HG02852 (cell line): ENCODE results near the gene NLGN1.
"Not testable (repeated sequence)": the region's sequence is repeated elsewhere in the genome, so short reads cannot be mapped to it uniquely, and the experiment has no call there.

Source experiments
- ATAC-seq: cut with Tn5 transposase; IDR thresholded peaks from one replicate; pipeline ENCODE4 v1.9.1; 2021; ENCODE audit warnings: mild to moderate bottlenecking, moderate library complexity; ENCODE audit not compliant: unreplicated experiment

NLGN1 gene

DNA sequence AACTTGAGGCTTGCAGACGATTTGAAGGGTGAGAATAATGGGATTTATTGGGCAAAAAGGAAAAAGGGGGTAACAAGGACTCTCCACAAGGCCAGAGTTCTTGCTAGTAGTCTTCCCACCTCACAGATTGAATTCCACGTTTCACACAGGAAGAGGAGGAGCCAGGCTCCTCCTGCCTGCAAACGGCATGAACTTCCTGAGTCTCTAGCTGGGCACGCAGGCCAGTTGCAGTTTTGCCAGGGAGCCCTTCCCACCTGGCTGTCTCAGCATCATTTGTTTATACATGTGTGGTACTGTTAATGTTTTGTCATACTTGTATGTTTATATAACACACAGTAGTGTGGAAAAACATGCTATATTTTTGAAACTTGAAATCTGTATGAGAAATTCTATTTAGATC is 155.0 kb downstream of the NLGN1 start:
- ATAC-seq = no peak

DNA sequence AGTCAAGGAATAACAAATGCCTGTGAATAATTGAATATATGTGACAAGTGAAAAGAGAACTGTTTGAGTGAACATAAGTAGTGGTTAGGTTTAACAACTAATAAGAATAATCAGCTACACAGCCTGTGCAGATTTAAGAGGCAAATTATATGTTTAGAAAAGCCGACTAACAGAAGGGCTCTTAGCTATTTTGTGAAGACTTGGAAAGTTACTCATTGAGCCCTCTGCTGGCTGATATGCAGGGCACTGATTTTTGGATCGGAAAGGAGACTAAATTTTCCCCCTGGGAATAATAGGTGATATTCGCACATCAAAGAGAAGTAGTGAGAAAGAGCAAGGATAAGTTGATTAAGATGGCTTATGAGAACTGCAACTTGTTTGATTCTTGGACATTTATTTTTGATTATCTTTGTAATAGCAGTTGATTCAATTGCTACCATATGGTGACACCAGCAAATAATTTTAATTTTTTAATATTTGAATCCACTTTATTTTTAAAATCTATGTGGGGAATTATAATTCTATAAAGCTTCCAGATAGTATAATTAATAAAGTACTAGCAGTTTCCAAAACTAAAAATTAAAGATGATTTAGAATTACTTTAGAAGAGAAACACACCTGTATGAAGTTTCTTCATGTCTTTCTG is 156.2 kb downstream of the NLGN1 start:
- no peak for ATAC-seq

DNA sequence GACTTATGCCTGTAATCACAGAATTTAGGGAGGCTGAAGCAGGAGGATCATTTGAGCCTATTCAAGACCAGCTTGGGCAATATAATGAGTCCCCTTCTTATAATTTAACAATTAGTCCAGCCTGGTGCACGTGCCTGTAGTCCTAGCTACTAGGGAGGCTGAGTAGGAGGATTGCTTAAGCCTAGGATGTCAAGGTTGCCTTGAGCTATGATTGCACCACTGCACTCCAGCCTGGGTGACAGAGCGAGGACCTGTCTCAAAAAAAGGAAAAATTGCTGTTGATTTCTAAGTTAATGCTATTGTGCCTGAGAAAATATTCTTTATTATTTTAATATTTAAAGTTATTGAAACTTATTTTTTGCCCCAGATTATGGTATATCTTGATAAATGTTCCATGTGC is 159.0 kb downstream of the NLGN1 start:
- no peak for ATAC-seq

DNA sequence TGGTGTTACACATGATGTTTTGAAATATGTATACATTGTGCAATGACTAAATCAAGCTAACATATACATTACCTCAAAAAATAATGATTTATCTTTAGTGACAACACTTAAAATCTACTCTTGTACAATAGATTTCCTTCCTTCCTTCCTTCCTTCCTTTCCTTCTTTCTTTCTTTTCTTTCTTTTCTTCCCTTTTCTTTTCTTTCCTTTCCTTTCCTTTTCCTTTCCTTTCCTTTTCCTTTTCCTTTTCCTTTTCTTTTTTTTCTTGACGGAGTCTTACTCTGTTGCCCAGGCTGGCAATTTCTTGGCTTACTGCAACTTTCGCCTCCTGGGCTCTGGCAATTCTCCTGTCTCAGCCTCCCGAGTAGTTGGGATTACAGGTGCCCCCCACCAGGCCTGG is 170.5 kb downstream of the NLGN1 start:
- ATAC-seq = no peak

DNA sequence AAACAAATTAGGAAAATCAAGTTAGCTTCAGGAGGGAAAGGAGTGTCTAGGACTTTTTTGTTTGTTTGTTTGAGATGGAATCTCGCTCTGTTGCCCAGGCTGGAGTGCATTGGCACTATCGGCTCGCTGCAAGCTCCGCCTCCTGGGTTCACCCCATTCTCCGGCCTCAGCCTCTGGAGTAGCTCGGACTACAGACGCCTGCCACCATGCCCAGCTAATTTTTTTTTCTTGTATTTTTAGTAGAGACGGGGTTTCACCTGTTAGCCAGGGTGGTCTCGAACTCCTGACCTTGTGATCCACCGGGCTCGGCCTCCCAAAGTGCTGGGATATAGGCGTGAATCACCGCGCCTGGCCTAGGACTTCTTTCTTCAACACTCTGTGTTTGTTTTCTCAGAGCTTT is 171.1 kb downstream of the NLGN1 start:
- no peak for ATAC-seq

DNA sequence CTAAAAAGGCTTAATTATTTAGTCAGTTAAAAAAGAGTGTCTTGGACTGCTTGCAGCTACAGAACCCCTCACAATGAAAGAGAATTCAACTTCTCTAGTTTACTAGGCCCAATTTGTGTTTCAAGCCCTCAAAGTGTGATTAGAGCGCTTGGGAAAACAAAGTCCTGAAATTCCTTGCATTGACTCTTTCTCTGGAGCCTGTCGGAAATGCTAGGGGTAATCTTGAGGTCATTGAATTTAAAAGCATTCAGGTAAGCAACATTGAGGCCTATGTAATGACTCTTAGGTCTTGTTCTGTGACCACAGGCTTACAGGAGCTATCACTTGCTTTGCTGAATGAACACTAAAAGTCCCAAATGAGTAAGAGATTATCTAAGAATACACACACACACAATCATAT is 186.0 kb downstream of the NLGN1 start:
- ATAC-seq = no peak

DNA sequence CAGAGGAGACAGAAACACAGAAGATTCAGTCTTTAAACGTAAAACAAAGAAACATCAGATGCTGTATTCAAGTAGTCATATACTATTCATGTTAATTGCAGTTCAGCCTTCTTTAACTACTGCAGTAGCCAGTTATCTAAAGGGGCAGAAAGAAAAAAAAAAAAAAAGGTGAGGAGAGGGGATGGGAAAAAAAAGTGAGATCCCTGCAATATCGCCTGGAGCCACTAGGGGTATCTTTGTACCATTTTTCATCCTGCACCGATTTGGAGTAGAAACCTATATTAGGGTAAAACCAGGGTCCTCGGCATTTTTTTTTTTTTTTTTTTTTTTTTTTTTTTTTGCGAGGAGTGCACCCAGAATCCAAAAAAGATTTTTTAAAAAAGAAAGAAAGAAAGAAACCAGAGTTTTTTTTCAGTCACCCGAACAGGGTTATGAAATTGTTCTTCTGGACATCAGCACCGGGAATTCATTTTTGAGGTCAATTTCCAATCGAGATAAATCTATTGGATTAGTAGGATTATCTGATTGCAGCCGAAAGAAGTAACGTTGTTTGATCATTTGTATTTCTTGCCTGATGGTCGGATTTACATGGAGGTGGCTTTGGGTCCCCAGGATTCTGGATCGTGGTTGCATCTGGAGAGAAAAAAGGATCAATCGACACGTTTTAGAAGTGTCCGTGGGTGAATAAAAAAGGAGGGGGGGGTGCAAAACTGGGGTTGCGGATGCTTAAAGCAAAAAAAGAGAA is 186.7 kb downstream of the NLGN1 start:
- no peak for ATAC-seq

DNA sequence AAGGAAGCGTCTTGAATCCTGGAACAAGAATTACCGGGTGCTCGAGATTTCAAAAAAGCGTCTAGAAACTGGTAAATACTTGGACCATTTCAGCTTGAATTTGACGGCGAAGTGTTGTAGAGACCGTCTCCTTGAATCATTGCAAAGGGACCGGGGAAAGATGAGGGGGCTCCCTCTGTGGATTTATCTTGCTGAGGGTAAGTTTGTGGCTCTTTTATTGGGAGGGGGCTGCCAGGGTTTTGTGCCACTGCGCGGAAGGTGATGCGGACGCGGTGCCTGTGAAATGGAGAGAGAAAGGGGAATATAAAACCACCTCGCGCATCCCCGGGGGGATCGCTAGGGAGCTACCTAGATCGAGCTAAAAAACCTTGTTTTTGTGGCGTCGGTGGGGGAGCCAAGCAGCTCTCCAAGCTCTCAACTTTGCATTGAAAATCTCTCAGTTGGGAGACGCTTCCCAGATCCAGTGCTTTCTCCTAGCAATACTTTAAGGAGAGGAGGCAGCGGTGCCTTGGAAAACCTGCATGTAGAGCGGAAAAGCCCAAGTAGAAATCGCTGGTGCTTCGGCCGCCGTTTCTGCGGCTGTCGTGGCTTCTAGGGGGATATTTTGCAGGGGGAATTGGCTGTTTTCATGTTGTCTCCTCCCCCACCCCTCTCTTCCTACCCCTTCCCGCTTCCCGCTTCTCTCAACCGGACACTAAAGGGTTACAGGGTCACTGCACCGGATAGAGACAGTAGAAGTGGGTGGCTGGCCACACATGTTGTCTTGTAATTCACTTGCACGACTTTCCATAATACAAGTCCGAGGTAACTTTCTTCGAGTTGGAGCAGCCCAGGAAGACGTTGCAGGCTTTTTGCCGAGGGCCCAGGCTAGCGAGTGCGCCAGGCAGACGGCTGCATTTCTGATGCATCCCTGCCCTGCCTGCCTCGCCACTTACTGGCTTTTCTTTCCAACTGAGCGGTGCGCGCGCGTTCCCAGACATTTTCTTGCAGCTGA is 187.6 kb downstream of the NLGN1 start:
- no peak for ATAC-seq

DNA sequence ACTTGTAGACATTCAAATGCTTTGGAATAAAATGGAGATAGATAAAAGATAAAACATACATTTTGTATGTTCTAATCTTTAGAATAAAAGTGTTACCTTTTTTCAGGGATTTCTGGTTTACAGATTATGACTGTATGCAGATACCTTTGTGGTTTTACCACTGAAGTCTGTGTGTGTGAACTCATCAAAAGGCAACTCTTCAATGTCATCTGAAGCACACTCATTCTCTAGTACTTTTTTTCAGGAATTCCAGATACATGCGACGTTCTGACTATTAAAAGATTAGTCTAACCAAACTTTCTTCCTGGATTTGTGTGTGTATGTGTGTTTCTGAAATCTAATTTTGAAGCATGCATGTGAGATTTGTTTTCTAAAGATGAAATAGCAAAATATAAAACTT is 188.6 kb downstream of the NLGN1 start:
- no peak for ATAC-seq

DNA sequence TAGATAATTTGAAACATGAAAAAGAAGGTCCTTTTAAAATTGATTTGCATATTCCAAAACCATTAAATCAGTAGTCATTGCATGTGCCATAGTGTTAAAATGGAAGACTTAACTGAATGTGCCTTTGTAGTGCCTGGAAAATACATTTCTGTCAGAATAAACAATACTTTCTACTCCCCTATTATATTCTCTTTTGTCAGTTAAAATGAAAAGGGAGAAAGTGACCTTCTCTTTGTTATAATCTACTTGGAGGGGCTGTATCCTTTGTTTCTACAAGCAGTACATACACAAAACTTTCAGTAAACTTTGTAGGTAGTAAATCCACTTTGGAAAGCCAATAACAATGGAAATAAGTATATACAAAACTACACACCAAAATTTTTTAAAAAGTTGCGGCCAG is 189.5 kb downstream of the NLGN1 start:
- ATAC-seq = no peak

DNA sequence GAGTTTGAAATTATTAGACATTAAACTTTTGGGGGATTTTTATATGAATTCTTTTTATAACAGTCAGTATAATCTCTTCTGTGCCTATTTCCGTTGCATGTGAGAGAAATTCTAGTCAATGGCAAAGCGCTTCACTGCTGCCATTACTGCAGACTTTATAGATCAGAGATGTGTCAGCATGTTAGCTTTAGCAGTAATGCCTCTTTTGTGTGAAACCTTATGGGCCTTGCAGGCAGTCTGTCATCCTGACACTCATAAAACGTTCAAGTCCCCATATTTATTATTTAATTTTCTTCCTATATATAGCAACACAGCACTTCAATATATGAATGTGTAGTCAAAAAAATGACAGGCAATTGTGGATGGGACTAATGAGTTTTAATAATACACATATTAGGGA is 191.0 kb downstream of the NLGN1 start:
- ATAC-seq = no peak

DNA sequence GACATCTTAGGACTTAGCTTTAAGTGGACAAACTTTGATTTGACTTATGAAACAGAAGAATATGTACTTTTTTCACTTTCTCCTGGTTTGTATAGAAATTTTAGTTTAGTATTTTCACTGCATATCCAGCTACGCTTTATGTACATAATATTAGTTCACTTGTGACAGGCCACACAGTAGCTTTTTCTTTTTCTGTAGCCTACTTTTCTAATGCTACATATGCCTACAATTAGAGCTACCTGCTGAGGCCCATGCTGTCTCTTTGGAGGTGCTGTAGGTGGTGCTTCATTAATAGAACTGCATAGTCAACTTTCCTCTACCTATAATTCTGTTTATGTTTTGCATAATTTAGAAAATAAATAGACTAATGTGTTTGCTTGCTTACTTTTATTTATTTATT is 191.6 kb downstream of the NLGN1 start:
- ATAC-seq = no peak

DNA sequence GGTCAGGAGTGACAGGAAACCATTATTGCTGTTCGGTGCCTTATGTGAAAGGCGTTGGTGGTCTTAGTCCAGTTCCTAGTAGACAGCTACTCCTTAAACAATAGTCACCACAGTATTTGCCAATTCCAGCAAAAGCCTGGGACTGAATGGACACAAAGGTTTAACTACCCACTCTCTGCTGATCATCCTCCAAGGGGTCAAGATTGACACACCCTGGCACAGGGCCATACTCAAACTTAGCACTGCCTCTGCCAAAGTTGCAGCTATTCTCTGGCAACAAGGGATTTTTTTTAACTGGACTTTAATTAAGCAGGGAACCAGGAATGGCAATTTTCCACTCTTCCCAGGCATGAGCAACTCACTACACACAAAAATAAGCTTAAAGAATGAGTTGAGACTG is 193.9 kb downstream of the NLGN1 start:
- ATAC-seq = no peak

DNA sequence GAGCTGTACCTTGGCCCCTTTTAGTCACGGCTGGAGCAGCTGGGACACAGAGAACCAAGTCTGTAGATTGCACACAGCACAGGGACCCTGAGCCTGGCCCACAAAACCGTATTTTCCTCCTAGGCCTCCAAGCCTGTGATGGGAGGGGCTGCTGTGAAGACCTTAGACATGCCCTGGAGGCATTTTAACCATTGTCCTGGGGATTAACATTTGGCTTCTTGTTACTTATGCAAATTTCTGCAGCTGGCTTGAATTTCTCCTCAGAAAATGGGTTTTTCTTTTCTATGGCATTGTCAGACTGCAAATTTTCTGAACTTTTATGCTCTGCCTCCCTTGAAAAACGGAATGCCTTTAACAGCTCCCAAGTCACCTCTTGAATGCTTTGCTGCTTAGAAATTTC is 197.3 kb downstream of the NLGN1 start:
- ATAC-seq = not testable (repeated sequence)

DNA sequence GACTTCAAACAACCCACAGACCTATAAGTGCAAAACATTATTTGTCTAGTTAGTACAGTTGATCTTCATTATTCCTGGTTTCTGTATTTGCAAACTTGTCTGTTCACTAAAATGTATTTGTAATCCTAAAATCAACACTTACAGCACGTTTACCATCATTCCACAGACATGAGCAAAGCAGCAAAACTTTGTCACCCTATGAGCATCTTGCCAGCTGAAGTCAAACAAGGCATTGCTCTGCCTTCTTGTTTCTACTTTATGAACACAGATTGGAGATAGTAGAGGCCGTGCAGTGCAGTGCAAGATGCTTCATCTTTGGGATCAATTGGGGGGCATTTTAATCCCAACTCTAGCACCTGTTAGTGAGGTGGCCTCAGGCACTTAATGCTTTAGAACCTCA is 202.1 kb downstream of the NLGN1 start:
- ATAC-seq = no peak

DNA sequence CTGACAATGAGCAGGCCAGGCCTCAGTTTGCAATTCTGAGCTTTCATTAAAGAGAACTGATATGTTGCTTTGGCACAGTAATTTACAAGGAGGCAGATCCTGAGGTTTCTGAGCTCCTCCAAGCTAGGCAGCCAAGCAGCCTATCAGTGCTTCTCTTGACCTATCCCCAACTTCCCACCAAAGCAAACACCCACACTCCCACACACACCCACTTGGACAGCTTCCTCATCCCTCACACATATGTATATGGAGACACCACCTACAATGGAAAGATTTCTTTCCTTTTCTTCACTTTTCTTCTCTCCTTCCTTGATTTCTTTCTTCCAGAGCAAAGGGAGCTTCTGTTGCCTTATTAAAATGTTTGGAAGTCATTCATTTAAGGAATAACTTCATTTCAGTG is 217.0 kb downstream of the NLGN1 start:
- ATAC-seq = no peak

DNA sequence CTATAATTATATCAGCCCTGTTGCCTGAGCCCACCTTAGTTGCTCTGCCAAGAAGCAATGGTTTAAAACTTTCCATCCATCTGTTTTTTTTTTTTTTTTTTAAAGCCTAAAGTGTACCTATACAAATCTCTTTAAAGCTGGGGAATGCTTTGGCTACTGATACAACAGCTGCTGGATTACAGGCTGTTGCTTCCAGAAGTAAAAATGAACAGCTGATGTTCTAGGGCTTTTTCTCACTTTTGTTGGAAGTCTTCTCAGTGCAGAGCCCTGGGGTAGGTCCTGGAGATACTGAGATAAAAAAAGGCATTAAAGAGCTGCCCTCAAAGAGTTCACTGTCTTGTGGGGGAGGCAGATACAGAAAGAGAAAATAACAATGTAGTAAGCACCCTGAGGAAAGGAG is 218.1 kb downstream of the NLGN1 start:
- ATAC-seq = no peak

DNA sequence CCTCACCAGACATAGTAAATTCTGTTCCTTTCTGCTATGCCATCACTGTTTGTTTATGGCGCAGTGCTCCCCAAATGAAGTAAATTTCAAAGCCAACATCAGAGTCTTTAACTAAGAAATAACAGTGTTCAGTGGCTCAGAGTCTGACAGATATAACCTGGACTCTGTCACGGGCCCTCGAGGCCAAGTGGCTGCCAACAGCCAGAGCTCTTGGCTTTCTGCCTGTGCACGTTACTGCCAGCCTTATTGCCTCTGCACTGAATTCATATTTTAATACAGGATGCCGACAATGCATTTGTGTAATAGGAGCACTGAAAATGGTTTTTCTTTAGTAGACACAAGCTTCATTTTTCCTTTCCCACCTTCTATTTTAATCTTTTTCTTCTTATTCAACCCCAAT is 219.9 kb downstream of the NLGN1 start:
- no peak for ATAC-seq

DNA sequence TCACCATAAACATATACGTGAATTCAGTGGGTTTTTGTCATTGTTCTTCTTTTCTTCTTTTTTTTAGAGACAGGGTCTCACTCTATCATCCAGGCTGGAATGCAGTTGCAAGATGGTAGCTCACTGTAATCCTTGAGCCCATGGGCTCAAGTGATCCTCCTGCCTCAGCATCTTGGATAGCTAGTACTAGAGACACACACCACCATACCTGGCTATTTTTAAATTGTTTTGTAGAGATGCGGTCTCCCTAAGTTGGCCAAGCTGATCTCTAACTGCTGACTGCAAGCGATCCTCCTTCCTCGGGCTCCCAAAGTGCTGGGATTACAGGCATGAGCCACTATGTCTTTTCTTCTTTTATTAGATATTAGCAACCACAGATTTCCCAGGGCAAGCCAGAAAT is 220.6 kb downstream of the NLGN1 start:
- no peak for ATAC-seq

DNA sequence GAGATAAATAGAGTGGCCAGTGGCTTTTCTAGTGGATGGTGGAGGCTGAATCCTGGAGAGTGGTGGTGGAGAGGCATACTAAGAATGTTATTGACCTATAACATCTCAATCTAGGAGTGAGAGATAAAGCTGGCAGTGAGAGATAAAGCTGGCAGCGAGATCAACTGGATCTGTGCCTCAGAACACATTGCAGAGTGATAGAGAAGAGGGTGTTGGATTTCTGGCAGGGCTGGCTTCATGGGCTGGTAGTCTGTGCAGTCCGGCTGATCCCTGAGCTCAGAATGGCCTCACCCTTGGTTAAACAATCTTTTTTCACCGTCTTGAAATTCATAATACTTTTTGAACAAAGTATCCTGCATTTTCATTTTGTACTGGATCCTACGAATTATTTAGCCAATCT is 221.2 kb downstream of the NLGN1 start:
- ATAC-seq = no peak

DNA sequence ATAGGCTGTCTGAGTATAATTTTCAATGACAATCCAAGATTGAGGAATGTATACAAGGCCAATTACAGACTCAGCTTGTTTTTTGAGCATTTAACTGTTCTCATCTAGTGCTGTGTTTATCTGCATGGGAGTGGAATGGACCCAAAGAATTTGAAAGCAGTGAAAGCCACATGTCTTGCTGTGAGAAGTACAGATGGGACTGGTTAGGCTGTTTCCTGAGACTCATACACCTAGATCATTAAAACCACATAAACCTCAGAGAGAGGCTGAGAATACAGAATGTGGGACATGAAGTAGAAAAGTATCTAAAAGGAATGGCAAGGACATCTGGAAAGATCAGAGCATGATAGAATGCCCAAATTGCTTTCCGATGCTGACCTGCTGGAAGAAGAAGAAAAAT is 224.6 kb downstream of the NLGN1 start:
- ATAC-seq = no peak

DNA sequence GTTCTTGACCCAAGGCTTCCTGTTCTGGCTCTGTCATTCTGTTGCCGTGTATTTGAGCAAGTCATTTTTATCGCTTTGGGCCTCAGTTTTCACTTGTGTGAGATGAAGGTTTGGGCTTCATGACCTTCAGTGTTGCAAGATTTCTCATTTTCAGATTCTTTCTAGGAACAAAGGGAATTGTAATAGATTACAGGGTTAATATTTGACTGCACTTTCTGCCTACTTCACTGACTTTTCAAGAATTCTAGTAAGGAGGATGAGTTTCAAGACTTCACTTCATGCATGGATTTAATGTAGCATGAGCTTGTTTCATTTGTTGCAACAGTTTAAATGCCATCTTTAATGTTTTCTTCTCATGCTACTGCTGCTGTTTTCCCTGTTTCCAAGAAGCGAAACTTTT is 226.5 kb downstream of the NLGN1 start:
- no peak for ATAC-seq
